Measurements from ENCODE around the gene IFT43.

- TF ChIP-seq ZNF396 (CRISPR knock-in tag; IDR thresholded peaks at IDR 0.05; ENCODE audit: borderline replicate concordance) (no peak), JUN (CRISPR knock-in tag; IDR thresholded peaks at IDR 0.05) (no peak), TCF7 (CRISPR knock-in tag; IDR thresholded peaks at IDR 0.05; ENCODE audit: low read depth) (no peak)
Measured at GRCh38 chr14:75986439-75986765, 839 bp downstream of the IFT43 start.
